ENCODE data around the gene H2BW2. TPM values are rescaled to one million over a fixed set of nuclear protein-coding genes. Genes with fewer than 3 reads are reported as not detected.

Gene H2BW2
- total RNA-seq, 1 donor from 2014 or later: 0.11 TPM

GRCh38 chrX:104084063-104084462 lies 44.3 kb downstream of the H2BW2 start:
- no peak for TF ChIP-seq CTCF (IDR thresholded peaks at IDR 0.05)
- Mint-ChIP-seq H3K9me3 (no peaks in the 10 kb centered on the region), H3K4me1 (no peaks in the 10 kb centered on the region), H3K36me3 (ENCODE audit: low read depth) (no peaks in the 10 kb centered on the region), H3K4me3 (no peak overlapping the region), H3K27ac (no peak overlapping the region), H3K27me3 (no peaks in the 10 kb centered on the region)
- CTCF ChIA-PET: no interaction called here
- DNase-seq (no peak), ATAC-seq (ENCODE audit: low read depth) (no peak)
- POLR2A ChIA-PET: no interaction called here
- intact Hi-C loops (cut with micrococcal nuclease): no loop called here

DNA sequence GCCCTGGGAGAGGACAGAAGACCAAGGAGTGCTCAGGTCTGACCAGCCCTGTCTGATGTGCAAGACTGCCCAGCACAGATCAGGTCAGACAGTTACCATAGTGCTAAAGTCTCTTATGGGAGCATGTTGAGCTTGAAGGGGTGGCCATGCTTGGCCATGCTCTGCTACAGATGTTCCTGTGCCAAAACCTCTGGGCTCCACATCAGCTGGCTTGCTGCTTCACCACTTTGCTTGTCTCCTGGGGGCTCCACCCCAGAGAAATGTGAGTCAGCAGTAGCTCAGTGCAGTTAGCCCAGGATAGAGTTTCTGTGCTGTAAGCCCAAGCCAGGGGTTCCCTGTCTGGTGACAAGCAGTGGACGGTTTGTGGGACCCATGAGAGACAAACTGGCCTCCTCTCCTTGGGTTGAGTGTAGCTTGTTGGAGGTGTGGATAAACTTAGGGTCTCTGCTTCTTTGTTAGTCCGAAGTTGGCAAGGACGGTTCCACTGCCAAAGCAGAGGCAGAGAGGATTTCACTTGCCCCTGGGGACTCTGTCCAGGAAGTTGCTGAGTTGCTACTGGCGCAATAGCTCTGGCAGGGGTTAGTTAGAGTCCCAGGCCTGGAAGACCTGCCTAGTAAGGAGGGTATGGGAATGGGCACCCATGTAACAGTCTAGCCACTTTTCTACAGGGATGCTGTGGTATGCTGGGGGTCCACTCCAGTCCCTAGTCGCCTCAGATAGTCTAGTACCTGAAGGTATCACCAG lies 45.0 kb downstream of the H2BW2 start:
- H3K9me3 Mint-ChIP-seq: no peaks in the 10 kb centered on the region
- POLR2A ChIA-PET: no interaction called here
- no peaks in the 10 kb centered on the region for H3K4me1 Mint-ChIP-seq
- no peak overlapping the region for H3K4me3 Mint-ChIP-seq
- no peaks in the 10 kb centered on the region for H3K27me3 Mint-ChIP-seq
- intact Hi-C loops (cut with micrococcal nuclease): no loop called here
- DNase-seq (no peak), ATAC-seq (ENCODE audit: low read depth) (no peak)
- H3K36me3 Mint-ChIP-seq (ENCODE audit: low read depth): no peaks in the 10 kb centered on the region
- CTCF ChIA-PET: no interaction called here
- H3K27ac Mint-ChIP-seq: no peak overlapping the region
- TF ChIP-seq CTCF (IDR thresholded peaks at IDR 0.05): no peak

DNA sequence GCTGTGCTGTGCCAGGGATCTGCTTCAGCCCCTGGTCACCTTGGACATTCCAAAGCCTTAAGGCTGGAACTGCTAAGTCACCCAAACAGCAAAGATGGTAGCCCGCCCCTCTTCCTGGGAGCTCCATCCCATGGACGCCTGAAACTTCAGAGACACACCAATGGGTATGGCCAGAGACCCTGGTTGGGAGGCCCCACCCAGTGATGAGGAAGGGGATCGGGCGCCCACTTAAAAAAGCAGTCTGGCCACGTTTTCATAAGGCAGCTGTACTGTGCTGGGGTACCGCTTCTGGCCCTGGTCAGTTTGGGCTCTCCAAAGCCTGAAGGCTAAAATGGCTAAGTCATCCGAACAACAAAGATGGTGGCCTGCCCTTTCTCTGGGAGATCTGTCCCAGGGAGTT lies 45.7 kb downstream of the H2BW2 start:
- ChIA-PET POLR2A (no interaction called here), CTCF (no interaction called here)
- no peaks in the 10 kb centered on the region for H3K4me1 Mint-ChIP-seq
- no peak for ATAC-seq (ENCODE audit: low read depth)
- no peak for DNase-seq
- H3K27me3 Mint-ChIP-seq: no peaks in the 10 kb centered on the region
- no peak for TF ChIP-seq CTCF (IDR thresholded peaks at IDR 0.05)
- H3K27ac Mint-ChIP-seq: no peak overlapping the region
- H3K9me3 Mint-ChIP-seq: no peaks in the 10 kb centered on the region
- intact Hi-C loops (cut with micrococcal nuclease): no loop called here
- H3K36me3 Mint-ChIP-seq (ENCODE audit: low read depth): no peaks in the 10 kb centered on the region
- H3K4me3 Mint-ChIP-seq: no peak overlapping the region

DNA sequence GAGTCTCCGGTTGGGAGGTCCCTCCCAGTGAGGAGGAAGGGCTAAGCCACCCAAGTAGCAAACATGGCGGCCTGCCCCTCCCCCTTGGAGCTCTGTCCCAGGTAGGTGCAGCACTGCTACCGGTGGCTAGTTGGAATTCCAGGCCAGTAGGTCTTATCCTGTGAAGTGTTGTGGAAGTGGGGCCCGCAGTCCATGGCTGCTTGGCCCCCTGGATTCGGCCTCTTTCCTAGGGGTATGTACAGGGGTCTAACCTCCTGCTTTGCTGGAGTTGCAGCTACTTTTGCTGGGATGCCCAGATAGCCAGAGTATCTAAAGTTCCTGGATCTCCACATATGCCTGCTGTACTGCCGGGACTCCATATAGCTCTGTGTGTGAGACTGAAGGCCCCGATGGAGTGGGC lies 46.2 kb downstream of the H2BW2 start:
- no peaks in the 10 kb centered on the region for H3K9me3 Mint-ChIP-seq
- TF ChIP-seq CTCF (IDR thresholded peaks at IDR 0.05): no peak
- ChIA-PET CTCF (no interaction called here), POLR2A (no interaction called here)
- no peak overlapping the region for H3K4me3 Mint-ChIP-seq
- no peak overlapping the region for H3K27ac Mint-ChIP-seq
- intact Hi-C loops (cut with micrococcal nuclease): no loop called here
- ATAC-seq (ENCODE audit: low read depth) (no peak), DNase-seq (no peak)
- no peaks in the 10 kb centered on the region for H3K27me3 Mint-ChIP-seq
- H3K4me1 Mint-ChIP-seq: no peaks in the 10 kb centered on the region
- H3K36me3 Mint-ChIP-seq (ENCODE audit: low read depth): no peaks in the 10 kb centered on the region

Other genes with a start within 250 kb of the H2BW2 start
- 0.39 and 0.51 TPM in 2 replicates for gene RAB9B, start 207.7 kb upstream of the H2BW2 start, total RNA-seq
- 9.6 and 9.8 TPM in 2 replicates for gene TMSB15B, start 77.3 kb upstream of the H2BW2 start, total RNA-seq
- gene H2BW1, start 26.2 kb upstream of the H2BW2 start, total RNA-seq: not detected in 2 replicates
- 2.0 and 2.3 TPM in 2 replicates for gene TMSB15C, start 36.3 kb downstream of the H2BW2 start, total RNA-seq
- 2.2 and 3.4 TPM in 2 replicates for gene ZCCHC18, start 72.6 kb downstream of the H2BW2 start, total RNA-seq
- 9.6 and 11.6 TPM in 2 replicates for gene SLC25A53, start 117.1 kb downstream of the H2BW2 start, total RNA-seq
- gene FAM199X, start 126.5 kb downstream of the H2BW2 start, total RNA-seq: 11.7 and 14.3 TPM in 2 replicates
- not detected in 2 replicates for gene ESX1, start 215.0 kb downstream of the H2BW2 start, total RNA-seq